GM23338 (cell line): ENCODE measurements around the gene KCTD3.

Source experiments
- CREB1 ChIP-seq: fragments of 250-450 bp; sonication (Bioruptor Pico); IDR thresholded peaks from 2 replicates; pipeline ENCODE4 v1.5.0; 2020; ENCODE audit warnings: low read depth, mild to moderate bottlenecking, moderate library complexity
- CTCF ChIP-seq, 2 experiments: fragments of 200-600 bp in 1 of 2; sonication (generic) in 1 of 2; conservative IDR thresholded peaks; 2 replicates each; pipeline versions ENCODE4 v1.5.1 to v1.6.1; 2016 to 2017; ENCODE audit warnings: antibody characterized with exemption in 2 of 2, low read depth in 2 of 2, mild to moderate bottlenecking in 2 of 2, moderate library complexity in 1 of 2
- ETS1 ChIP-seq: IDR thresholded peaks from 2 replicates; pipeline ENCODE4 v1.6.1; 2016; ENCODE audit warnings: antibody characterized with exemption
- EZH2 ChIP-seq: fragments of 200-600 bp; sonication (generic); IDR thresholded peaks from one replicate; pipeline ENCODE4 v1.8.0; 2017; ENCODE audit warnings: antibody characterized with exemption, mild to moderate bottlenecking, low read depth; ENCODE audit not compliant: unreplicated experiment
- EZH2phosphoT487 ChIP-seq: fragments of 200-600 bp; sonication (generic); IDR thresholded peaks from one replicate; pipeline ENCODE4 v1.8.1; 2018; ENCODE audit warnings: antibody characterized with exemption; ENCODE audit not compliant: unreplicated experiment
- JUNB ChIP-seq: IDR thresholded peaks from one replicate; pipeline ENCODE4 v1.6.1; 2016; ENCODE audit warnings: antibody characterized with exemption; ENCODE audit not compliant: unreplicated experiment
- POLR2AphosphoS5 ChIP-seq: IDR thresholded peaks from 2 replicates; pipeline ENCODE4 v1.6.1; 2016; ENCODE audit warnings: antibody characterized with exemption, low read depth
- REST ChIP-seq: IDR thresholded peaks from one replicate; pipeline ENCODE4 v1.6.1; 2018; ENCODE audit warnings: antibody characterized with exemption; ENCODE audit not compliant: unreplicated experiment
- STAT1 ChIP-seq: IDR thresholded peaks from one replicate; pipeline ENCODE4 v1.6.1; 2016; ENCODE audit warnings: antibody characterized with exemption; ENCODE audit not compliant: unreplicated experiment
- ZNF114 ChIP-seq: fragments of 250-450 bp; sonication (Bioruptor Pico); IDR thresholded peaks from 2 replicates; pipeline ENCODE4 v1.5.0; 2020; ENCODE audit warnings: mild to moderate bottlenecking, moderate library complexity

GRCh38 chr1:215555531-215555930, 11.6 kb upstream of the KCTD3 start:
- TF ChIP-seq CTCF (conservative IDR thresholded peaks at IDR 0.05; ENCODE audit: low read depth in 2 of 2), result no peak
- no peak for TF ChIP-seq EZH2
- no peak for TF ChIP-seq EZH2phosphoT487
- no peak for TF ChIP-seq POLR2AphosphoS5
- TF ChIP-seq CREB1 (CRISPR knock-in tag), result no peak
- TF ChIP-seq REST, result no peak
- TF ChIP-seq ZNF114 (CRISPR knock-in tag), result no peak
- no peak for TF ChIP-seq JUNB
- no peak for TF ChIP-seq ETS1
- TF ChIP-seq STAT1, result no peak
